ENCODE results near the gene CST7. TPM values are rescaled to one million over a fixed set of nuclear protein-coding genes. Genes with fewer than 3 reads are reported as not detected.

CST7 gene
- total and polyA plus RNA-seq, 2 donors (not counting 3 experiments of a cell fraction or from before 2014, with no cell fraction given) = not detected

DNA sequence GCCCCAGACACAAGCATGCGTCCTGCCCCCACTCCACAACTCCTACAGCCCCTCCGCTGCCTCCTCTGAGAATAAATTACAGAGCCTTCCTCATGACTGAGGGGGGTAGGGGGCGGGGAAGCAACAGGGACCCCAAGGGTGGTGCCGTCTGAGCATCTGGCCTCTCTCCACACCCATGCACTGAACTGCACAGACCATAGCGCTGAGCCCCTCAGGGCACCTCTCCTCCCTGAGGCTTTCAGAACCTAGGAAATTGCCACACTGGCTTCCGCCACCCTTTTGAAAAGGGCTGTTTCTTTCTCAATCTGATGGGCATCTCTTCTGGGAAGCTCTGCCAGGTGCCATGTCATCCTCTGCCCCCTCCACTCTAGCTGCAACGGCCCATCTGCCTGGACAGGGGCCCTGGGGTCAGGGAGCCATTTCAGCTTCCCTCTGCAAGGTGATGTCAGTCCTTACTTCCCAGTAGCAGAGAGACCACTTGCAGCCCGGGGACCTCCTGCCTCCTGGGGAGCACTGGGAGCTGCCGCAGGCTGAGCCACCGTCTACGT lies 2.5 kb downstream of the CST7 start:
- CTCF ChIA-PET = no interaction called here
- peaks cover 0 to 2% of the 10 kb centered on the region in 2 experiments for H3K36me3 ChIP-seq (ENCODE audit: control insufficient read depth in 2 of 2, extremely low read depth in 1 of 2, insufficient read depth in 2 of 2, low read length in 2 of 2)
- POLR2A ChIA-PET = no interaction called here
- no peak overlapping the region for H2AFZ ChIP-seq (ENCODE audit: low read depth, low read length)
- DNase-seq (ENCODE audit: low read depth, low spot score) (no peak), FAIRE-seq (no peak)
- H3K9me1 ChIP-seq (replicated peaks; ENCODE audit: control insufficient read depth, extremely low read depth, insufficient read depth, low read length) = no peaks in the 10 kb centered on the region
- intact Hi-C loops (cut with micrococcal nuclease) = no loop called here
- H3K4me2 ChIP-seq (ENCODE audit: insufficient read depth, low read length) = no peak overlapping the region
- no peak overlapping the region for H3K9ac ChIP-seq (replicated peaks; ENCODE audit: extremely low read depth, insufficient read depth, low read length)
- dilution Hi-C loops (cut with MboI; ENCODE audit: extremely low pct_ligation_motif_present, low sequenced_read_pairs) = no loop called here
- no peaks in the 10 kb centered on the region for H3K9me3 ChIP-seq (replicated peaks; ENCODE audit: control insufficient read depth, insufficient read depth, low read length)
- no peak for TF ChIP-seq JUN (IDR thresholded peaks at IDR 0.05; ENCODE audit: borderline replicate concordance, insufficient read depth, insufficient read length, low read depth)
- no peak for TF ChIP-seq POLR2A (IDR thresholded peaks at IDR 0.05; ENCODE audit: low read depth, low read length)
- no peak for TF ChIP-seq POLR2AphosphoS5 (IDR thresholded peaks at IDR 0.05; ENCODE audit: insufficient read depth, low read depth, low read length)
- TF ChIP-seq EZH2 (IDR thresholded peaks at IDR 0.05; ENCODE audit: borderline replicate concordance, low read depth, low read length, severe bottlenecking) = no peak
- TF ChIP-seq FOS (IDR thresholded peaks at IDR 0.05; ENCODE audit: borderline replicate concordance, insufficient read depth, low read length) = no peak
- no peak for TF ChIP-seq MYC (IDR thresholded peaks at IDR 0.05; ENCODE audit: low read depth, low read length)
- TF ChIP-seq, protein P1, sequence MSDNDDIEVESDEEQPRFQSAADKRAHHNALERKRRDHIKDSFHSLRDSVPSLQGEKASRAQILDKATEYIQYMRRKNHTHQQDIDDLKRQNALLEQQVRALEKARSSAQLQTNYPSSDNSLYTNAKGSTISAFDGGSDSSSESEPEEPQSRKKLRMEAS (IDR thresholded peaks at IDR 0.05; ENCODE audit: insufficient read depth, insufficient read length) = no peak
- no peak overlapping the region for H3K27ac ChIP-seq (ENCODE audit: insufficient read depth, low read depth, low read length)
- H3K79me2 ChIP-seq (ENCODE audit: control insufficient read depth, insufficient read depth, low read length) = no peaks in the 10 kb centered on the region
- BruUV-seq (replicated peaks) = no TSS peak
- no peaks in the 10 kb centered on the region for H3K4me1 ChIP-seq (ENCODE audit: control insufficient read depth, extremely low read depth, insufficient read depth, low read length)
- no peaks in the 10 kb centered on the region for H4K20me1 ChIP-seq (replicated peaks; ENCODE audit: control insufficient read depth, extremely low read depth, insufficient read depth, low read length)
- H3K27me3 ChIP-seq (ENCODE audit: control insufficient read depth in 2 of 2, insufficient read depth in 2 of 2, low read length in 2 of 2) = no peaks in the 10 kb centered on the region
- no peak overlapping the region for H3K4me3 ChIP-seq (replicated peaks in 1 of 3; ENCODE audit: insufficient read depth in 1 of 3, low read depth in 1 of 3, low read length in 3 of 3)

All from endothelial cell of umbilical vein (primary cell).